Measurements from ENCODE around the gene MRPL51.

Gene MRPL51

DNA sequence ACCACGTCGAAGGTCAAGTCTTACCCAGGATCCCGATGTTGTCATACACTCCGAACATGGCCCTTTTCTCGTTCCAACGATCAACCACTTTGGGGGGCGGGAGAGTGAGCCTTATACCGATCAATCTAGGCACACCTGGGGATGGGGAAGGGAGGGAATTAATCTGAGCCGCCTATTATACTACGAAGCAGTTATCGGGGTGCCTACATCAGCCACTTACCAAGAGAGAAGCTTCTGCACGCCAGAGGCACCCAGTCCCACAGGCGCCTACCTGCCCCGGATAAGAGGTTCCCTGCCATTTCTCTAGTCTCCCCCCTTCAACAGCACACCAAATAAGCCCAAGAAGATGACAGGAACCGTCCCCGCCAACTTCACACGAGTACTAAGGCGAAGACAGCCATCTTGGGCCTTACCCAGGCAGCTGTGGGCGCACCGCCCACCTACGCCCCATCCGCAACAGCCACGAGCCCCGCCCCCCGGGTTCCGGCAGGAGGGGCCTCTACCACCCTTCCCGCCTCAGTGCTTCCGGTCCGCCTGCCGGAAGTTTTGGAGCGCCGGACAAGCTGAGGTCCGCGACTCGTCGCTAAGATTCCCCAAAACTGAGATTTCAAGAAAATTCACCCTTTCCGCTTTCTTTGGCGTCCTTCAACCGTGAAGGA is at the start of gene MRPL51:
Gene MRPL51 (minus strand): TSS at position 425 of the 659 bp plus-strand sequence. CDS start 126 bp downstream, at position 299.
- DNase-seq: peak; percentile 89

GRCh38 chr12:6542209-6543009 is 49.3 kb upstream of the MRPL51 start:
- DNase-seq: no peak

GRCh38 chr12:6541371-6542165 is 48.5 kb upstream of the MRPL51 start:
- no peak for DNase-seq

DNA sequence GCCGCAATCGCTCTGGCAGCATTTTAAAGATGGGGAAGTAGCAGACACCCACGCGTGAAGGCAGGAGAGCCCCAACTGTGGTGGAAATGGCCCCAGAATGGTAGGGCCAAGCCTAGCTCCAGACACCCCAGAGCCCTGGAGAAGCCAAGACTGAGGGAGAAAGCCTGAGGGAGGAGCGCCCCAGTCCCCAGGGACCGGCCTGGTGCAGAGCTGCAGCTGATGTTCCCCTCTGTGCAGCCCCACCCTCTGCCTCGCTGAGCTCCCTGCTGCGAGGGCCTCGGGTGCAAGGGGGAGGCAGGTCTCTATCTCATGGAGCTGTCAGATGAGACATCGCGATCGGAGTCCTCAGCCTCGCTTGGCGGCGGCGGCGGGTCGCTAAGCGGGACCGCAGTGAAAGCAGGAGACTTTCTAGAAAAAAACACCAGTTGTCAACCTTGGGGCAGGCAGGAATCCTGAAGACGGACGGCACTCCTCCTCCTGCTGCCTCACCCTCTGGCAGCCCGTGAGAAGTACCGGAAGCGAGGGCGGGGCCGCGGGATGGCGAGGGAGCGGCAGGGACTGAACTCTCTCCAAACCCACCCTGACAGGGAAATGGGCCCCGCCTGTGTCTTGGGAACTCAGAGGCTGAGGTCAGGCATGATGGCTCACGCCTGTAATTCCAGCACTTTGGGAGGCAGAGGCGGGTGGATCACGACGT is 47.3 kb upstream of the MRPL51 start:
- DNase-seq: no peak

GRCh38 chr12:6539707-6540134 is 46.7 kb upstream of the MRPL51 start:
- DNase-seq: no peak

GRCh38 chr12:6539314-6539682 is 46.2 kb upstream of the MRPL51 start:
- DNase-seq: no peak

DNA sequence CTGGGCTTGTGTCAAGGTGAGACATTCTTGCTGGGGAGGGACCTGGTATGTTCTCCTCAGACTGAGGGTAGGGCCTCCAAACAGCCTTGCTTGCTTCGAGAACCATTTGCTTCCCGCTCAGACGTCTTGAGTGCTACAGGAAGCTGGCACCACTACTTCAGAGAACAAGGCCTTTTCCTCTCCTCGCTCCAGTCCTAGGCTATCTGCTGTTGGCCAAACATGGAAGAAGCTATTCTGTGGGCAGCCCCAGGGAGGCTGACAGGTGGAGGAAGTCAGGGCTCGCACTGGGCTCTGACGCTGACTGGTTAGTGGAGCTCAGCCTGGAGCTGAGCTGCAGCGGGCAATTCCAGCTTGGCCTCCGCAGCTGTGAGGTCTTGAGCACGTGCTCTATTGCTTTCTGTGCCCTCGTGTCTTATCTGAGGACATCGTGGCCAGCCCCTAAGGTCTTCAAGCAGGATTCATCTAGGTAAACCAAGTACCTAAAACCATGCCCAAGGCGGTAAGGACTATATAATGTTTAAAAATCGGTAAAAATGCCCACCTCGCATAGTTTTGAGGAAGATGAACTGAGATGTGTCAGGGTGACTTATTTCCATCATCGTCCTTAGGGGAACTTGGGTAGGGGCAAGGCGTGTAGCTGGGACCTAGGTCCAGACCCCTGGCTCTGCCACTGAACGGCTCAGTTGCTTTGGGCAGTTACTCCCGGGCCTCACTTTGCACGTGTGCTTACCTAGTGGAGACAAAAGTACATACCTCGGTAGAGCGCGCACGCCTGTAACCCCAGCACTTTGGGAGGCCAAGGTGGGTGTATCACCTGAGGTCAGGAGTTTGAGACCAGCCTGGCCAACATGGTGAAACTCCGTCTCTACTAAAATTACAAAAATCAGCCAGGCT is 45.6 kb upstream of the MRPL51 start:
- DNase-seq: no peak

DNA sequence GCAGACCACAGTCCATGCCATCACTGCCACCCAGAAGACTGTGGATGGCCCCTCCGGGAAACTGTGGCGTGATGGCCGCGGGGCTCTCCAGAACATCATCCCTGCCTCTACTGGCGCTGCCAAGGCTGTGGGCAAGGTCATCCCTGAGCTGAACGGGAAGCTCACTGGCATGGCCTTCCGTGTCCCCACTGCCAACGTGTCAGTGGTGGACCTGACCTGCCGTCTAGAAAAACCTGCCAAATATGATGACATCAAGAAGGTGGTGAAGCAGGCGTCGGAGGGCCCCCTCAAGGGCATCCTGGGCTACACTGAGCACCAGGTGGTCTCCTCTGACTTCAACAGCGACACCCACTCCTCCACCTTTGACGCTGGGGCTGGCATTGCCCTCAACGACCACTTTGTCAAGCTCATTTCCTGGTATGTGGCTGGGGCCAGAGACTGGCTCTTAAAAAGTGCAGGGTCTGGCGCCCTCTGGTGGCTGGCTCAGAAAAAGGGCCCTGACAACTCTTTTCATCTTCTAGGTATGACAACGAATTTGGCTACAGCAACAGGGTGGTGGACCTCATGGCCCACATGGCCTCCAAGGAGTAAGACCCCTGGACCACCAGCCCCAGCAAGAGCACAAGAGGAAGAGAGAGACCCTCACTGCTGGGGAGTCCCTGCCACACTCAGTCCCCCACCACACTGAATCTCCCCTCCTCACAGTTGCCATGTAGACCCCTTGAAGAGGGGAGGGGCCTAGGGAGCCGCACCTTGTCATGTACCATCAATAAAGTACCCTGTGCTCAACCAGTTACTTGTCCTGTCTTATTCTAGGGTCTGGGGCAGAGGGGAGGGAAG is 44.7 kb upstream of the MRPL51 start:
- peak; percentile 46 for DNase-seq

GRCh38 chr12:6536894-6537579 is 44.0 kb upstream of the MRPL51 start:
- no peak for DNase-seq

- no peak for DNase-seq
Measured at GRCh38 chr12:6535960-6536847, 43.1 kb upstream of the MRPL51 start.

GRCh38 chr12:6535697-6535946 is 42.6 kb upstream of the MRPL51 start:
- DNase-seq: no peak

GRCh38 chr12:6534945-6535696 is 42.1 kb upstream of the MRPL51 start:
- DNase-seq: peak; percentile 26

GRCh38 chr12:6534695-6534944 is 41.6 kb upstream of the MRPL51 start:
- DNase-seq: no peak

DNA sequence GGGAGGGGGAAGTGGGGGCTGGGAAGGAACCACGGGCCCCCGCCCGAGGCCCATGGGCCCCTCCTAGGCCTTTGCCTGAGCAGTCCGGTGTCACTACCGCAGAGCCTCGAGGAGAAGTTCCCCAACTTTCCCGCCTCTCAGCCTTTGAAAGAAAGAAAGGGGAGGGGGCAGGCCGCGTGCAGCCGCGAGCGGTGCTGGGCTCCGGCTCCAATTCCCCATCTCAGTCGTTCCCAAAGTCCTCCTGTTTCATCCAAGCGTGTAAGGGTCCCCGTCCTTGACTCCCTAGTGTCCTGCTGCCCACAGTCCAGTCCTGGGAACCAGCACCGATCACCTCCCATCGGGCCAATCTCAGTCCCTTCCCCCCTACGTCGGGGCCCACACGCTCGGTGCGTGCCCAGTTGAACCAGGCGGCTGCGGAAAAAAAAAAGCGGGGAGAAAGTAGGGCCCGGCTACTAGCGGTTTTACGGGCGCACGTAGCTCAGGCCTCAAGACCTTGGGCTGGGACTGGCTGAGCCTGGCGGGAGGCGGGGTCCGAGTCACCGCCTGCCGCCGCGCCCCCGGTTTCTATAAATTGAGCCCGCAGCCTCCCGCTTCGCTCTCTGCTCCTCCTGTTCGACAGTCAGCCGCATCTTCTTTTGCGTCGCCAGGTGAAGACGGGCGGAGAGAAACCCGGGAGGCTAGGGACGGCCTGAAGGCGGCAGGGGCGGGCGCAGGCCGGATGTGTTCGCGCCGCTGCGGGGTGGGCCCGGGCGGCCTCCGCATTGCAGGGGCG is 41.0 kb upstream of the MRPL51 start, which contains the start of gene GAPDH:
Gene GAPDH (plus strand): TSS at position 595 of the 772 bp plus-strand sequence. CDS start 316 bp downstream, outside the sequence.
- DNase-seq: peak; percentile 90

DNA sequence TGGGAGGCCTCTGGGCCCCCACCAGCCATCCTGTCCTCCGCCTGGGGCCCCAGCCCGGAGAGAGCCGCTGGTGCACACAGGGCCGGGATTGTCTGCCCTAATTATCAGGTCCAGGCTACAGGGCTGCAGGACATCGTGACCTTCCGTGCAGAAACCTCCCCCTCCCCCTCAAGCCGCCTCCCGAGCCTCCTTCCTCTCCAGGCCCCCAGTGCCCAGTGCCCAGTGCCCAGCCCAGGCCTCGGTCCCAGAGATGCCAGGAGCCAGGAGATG is 40.5 kb upstream of the MRPL51 start:
- peak; percentile 80 for DNase-seq

- DNase-seq: peak; percentile 54
Measured at GRCh38 chr12:6532927-6533652, 40.0 kb upstream of the MRPL51 start.

DNA sequence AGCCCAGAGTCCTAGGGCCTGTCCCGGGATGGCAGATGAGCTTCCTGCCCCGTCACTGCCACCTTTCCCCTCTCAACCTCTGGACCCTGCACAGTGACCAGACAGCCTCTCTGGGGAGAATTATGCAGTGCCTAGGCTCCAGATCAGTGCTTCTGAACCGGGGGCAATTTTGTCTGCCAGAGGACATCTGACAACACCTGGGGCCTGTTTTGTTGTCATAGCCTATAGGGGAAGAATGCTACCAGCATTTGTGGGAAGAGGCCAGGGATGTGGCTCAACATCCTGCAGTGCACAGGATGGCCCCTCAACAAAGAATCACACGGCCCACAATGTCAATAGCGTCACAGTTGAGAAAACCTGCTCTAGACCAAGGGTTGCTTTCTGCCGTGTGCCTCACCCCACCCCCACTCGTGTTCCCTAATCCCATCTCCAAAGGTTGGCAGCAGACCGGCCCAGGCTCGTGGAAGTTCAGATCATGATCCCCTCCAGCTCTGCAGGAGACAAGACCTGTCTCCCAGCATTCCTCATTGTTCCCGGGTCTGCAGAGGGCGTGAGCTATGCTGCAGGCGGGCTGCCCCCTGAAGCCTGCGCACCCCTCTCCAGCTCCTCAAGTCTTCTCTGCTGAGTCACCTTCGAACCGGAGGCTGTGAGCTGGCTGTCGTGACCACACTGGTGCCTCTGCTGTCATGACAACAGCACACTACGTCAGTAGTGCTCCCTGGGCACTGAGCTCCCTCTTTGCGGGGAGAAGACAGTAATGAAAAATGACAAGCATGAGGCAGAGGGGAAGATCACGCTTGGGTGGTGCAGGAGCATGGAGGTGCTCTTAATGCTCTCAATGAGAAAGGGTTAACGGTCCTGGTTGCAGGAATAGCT is 39.2 kb upstream of the MRPL51 start:
- peak; percentile 73 for DNase-seq
